GM06990 (cell line): ENCODE results near the gene PHACTR1.

Source experiments
- DNase-seq: peaks from one replicate; pipeline ENCODE4 v3.0.0-alpha.2; 2011; ENCODE audit not compliant: insufficient read length; ENCODE audit errors: extremely low read depth
- H3K27me3 ChIP-seq: replicated peaks from 2 replicates; pipeline ENCODE4 v1.6.0; 2011; ENCODE audit warnings: low read length; ENCODE audit not compliant: control insufficient read depth, insufficient read depth
- H3K36me3 ChIP-seq: 2 replicates; pipeline ENCODE4 v1.5.1; 2011; ENCODE audit warnings: low read length; ENCODE audit not compliant: control insufficient read depth, insufficient read depth
- H3K4me3 ChIP-seq: replicated peaks from 2 replicates; pipeline ENCODE4 v1.5.1; 2011; ENCODE audit warnings: low read depth, mild to moderate bottlenecking, control low read depth, low read length
- CTCF ChIP-seq: IDR thresholded peaks from 2 replicates; pipeline ENCODE4 v1.5.1; 2011; ENCODE audit warnings: low read length, control low read depth, mild to moderate bottlenecking, inconsistent platforms; ENCODE audit not compliant: insufficient read depth, poor library complexity, severe bottlenecking

The PHACTR1 gene

GRCh38 chr6:13295576-13295975 is 579.0 kb downstream of the PHACTR1 start:
- DNase-seq, result no peak
- Histone ChIP-seq H3K36me3 (peaks cover 31% of the 10 kb centered on the region), H3K27me3 (no peaks in the 10 kb centered on the region), H3K4me3 (no peak overlapping the region)
- TF ChIP-seq CTCF, result no peak

- Histone ChIP-seq H3K27me3 (no peaks in the 10 kb centered on the region), H3K4me3 (no peak overlapping the region), H3K36me3 (peaks cover 30% of the 10 kb centered on the region)
- TF ChIP-seq CTCF, result no peak
- no peak for DNase-seq
Observed at GRCh38 chr6:13296536-13296997, 580.0 kb downstream of the PHACTR1 start.

GRCh38 chr6:13297391-13297790 is 580.8 kb downstream of the PHACTR1 start:
- H3K27me3 ChIP-seq, result no peaks in the 10 kb centered on the region
- DNase-seq, result no peak
- TF ChIP-seq CTCF, result no peak
- H3K4me3 ChIP-seq, result no peak overlapping the region
- H3K36me3 ChIP-seq, result peaks cover 31% of the 10 kb centered on the region

- Histone ChIP-seq H3K4me3 (no peak overlapping the region), H3K27me3 (no peaks in the 10 kb centered on the region), H3K36me3 (peaks cover 28% of the 10 kb centered on the region)
- TF ChIP-seq CTCF, result no peak
- DNase-seq, result no peak
Observed at GRCh38 chr6:13298446-13298845, 581.9 kb downstream of the PHACTR1 start.

- no peak for TF ChIP-seq CTCF
- Histone ChIP-seq H3K27me3 (no peaks in the 10 kb centered on the region), H3K4me3 (no peak overlapping the region), H3K36me3 (peaks cover 21% of the 10 kb centered on the region)
- DNase-seq, result no peak
Observed at GRCh38 chr6:13299403-13299821, 582.8 kb downstream of the PHACTR1 start.

GRCh38 chr6:13299918-13300317 is 583.4 kb downstream of the PHACTR1 start:
- Histone ChIP-seq H3K36me3 (peaks cover 16% of the 10 kb centered on the region), H3K27me3 (no peaks in the 10 kb centered on the region), H3K4me3 (no peak overlapping the region)
- TF ChIP-seq CTCF, result no peak
- DNase-seq, result no peak
